Epithelial cell of esophagus (primary cell): ENCODE measurements around the gene HSD11B1L.
"Not testable (repeated sequence)": the region's sequence is repeated elsewhere in the genome, so short reads cannot be mapped to it uniquely, and the experiment has no call there.

Experiments used
- DNase-seq: peaks from one replicate; pipeline ENCODE4 v3.0.0; 2010; ENCODE audit warnings: low read depth
- H3K4me3 ChIP-seq: 2 replicates; pipeline ENCODE4 v1.5.1; 2011; ENCODE audit warnings: mild to moderate bottlenecking, low read length, control low read depth
- TF ChIP-seq, protein P1 (sequence below): IDR thresholded peaks from 2 replicates; pipeline ENCODE4 v1.5.1; 2011; ENCODE audit warnings: low read depth, mild to moderate bottlenecking, low read length, control low read depth, inconsistent platforms; ENCODE audit not compliant: insufficient read depth; ENCODE audit errors: missing control alignments

The HSD11B1L gene

DNA sequence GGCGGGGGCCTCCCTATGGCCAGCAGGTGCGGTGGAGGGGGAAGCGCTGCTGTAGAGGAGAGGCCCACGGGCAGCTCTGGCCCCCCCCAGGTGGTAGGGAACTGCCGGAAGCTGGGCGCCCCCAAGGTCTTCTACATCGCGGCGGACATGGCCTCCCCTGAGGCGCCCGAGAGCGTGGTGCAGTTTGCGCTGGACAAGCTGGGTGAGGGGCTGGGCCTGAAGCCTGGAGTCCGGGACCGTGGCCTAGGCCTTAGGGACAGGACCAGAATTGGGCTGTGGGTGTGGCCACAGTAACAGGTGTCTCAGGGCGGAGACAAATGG is 5.5 kb downstream of the HSD11B1L start:
- no peak for DNase-seq
- H3K4me3 ChIP-seq, result peak overlapping the region; percentile 55
- TF ChIP-seq, protein P1, sequence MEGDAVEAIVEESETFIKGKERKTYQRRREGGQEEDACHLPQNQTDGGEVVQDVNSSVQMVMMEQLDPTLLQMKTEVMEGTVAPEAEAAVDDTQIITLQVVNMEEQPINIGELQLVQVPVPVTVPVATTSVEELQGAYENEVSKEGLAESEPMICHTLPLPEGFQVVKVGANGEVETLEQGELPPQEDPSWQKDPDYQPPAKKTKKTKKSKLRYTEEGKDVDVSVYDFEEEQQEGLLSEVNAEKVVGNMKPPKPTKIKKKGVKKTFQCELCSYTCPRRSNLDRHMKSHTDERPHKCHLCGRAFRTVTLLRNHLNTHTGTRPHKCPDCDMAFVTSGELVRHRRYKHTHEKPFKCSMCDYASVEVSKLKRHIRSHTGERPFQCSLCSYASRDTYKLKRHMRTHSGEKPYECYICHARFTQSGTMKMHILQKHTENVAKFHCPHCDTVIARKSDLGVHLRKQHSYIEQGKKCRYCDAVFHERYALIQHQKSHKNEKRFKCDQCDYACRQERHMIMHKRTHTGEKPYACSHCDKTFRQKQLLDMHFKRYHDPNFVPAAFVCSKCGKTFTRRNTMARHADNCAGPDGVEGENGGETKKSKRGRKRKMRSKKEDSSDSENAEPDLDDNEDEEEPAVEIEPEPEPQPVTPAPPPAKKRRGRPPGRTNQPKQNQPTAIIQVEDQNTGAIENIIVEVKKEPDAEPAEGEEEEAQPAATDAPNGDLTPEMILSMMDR, result no peak

DNA sequence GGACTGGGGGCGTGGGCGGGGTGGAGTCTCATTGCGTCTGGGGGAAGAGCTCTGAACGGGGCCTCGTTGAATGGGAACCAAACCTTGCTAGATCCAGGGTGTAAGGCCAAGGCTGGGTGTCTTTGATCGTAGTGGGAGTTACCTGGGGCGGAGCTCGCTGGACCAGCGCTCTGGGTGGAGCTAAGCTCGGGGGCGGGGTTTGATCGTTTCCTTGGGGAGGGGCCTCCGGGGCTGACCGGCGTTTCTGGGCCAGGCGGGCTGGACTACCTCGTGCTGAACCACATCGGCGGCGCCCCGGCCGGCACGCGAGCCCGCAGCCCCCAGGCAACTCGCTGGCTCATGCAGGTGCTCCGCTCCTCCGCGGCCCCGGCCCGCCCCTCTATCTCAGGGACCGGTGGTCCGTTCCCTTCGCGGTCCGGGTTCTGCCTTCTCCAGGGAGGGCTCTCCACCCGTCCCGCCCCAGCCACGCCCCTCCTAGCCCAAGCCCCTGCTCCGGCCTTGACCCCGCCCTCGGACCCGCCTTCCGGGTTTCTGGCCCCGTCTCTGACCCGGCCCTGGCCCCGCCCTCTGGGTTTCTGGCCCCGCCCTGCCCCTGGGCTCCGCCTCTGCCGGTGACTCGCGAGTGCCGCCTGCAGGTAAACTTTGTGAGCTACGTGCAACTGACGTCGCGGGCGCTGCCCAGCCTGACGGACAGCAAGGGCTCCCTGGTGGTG is 6.0 kb downstream of the HSD11B1L start:
- peak overlapping the region; percentile 55 for H3K4me3 ChIP-seq
- TF ChIP-seq, protein P1, result peak; percentile 81
- DNase-seq, result peak; percentile 94

DNA sequence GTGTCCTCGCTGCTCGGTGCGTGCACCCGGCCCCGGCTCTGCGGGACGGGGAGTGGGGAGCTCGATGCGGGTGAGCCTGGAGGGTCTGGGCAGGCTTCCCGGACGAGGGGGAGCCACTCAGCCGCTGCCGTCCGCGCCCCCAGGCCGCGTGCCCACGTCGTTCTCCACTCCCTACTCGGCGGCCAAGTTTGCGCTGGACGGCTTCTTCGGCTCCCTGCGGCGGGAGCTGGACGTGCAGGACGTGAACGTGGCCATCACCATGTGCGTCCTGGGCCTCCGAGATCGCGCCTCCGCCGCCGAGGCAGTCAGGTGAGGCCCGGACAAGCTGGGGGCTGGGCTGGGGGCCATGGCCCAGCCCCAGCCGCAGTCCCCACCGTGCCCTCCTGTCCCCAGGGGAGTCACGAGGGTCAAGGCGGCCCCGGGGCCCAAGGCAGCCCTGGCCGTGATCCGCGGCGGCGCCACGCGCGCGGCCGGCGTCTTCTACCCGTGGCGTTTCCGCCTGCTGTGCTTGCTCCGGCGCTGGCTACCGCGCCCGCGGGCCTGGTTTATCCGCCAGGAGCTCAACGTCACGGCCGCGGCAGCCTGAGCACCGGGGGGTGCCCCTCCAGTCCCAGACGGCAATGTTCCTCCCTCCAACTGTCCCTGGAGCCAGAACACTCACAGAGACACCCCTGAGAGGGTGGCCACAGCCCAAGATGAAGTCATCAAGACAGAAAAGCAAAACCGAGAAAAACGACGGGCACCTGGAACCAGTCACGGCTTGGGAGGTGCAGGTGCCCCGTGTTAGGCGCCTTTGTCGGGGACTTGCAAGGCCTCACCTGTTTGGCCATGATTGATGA is 6.8 kb downstream of the HSD11B1L start:
- DNase-seq, result no peak

GRCh38 chr19:5688262-5688881 is 7.5 kb downstream of the HSD11B1L start:
- DNase-seq, H3K4me3 ChIP-seq: not testable (repeated sequence)

More for the DNA sequence above, 6.8 kb downstream of the HSD11B1L start:
- TF ChIP-seq, protein P1, result no peak
- peak overlapping the region; percentile 55 for H3K4me3 ChIP-seq

GRCh38 chr19:5690125-5690954 is 9.5 kb downstream of the HSD11B1L start, which contains the start of gene RPL36:
TSS of gene RPL36 (plus strand) at chr19:5690295. CDS start at chr19:5690508, 213 bp downstream.
- TF ChIP-seq, protein P1, result peak; percentile 93
- DNase-seq, result peak; percentile 97

DNA sequence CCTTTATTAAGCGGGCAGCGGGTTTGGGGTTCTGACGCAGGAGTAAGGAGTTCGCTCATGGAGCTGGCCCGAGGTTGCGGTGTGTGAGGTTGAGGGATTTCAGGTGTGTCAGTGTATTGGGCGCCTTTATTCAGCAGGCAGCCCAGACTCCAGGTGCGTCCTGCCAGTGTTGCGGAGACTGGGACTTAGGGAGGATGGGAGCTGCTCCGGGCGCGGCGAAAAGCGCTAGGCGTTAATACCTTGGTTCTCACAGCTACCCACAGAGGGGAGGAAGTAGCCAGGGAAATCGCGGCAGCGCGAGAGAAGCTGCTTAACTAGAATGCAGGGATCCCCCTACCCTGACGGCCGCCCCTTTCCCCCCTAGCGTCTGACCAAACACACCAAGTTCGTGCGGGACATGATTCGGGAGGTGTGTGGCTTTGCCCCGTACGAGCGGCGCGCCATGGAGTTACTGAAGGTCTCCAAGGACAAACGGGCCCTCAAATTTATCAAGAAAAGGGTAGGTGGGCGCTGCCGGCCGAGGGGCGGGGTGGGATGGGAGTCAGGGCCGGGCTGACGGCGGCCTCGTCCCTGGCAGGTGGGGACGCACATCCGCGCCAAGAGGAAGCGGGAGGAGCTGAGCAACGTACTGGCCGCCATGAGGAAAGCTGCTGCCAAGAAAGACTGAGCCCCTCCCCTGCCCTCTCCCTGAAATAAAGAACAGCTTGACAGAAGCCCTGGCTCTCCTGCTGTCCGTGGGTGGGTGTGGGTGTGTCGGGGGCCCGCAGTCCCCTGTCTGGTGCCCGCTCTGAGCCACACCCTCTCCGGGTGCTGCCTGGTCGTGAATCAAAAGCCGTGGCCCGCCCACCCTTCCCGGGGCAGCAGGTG is 10.4 kb downstream of the HSD11B1L start:
- TF ChIP-seq, protein P1, result no peak
- peak overlapping the region; percentile 98 for H3K4me3 ChIP-seq
- DNase-seq, result peak; percentile 55

More at GRCh38 chr19:5690125-5690954, 9.5 kb downstream of the HSD11B1L start, which contains the start of gene RPL36:
- peak within 1 kb of the TSS; percentile 98 for H3K4me3 ChIP-seq
